Vagina (tissue), 2 donors: ENCODE data around the gene TNFRSF8.

Source experiments
- CTCF ChIP-seq, 3 experiments: fragments of 450-650 bp in 2 of 3; fragments of 200-600 bp in 1 of 3; sonication (generic) in 1 of 3; IDR thresholded peaks; one replicate each; pipeline ENCODE4 v1.5.1; 2017 to 2019; ENCODE audit warnings: antibody characterized with exemption in 3 of 3, mild to moderate bottlenecking in 2 of 3, moderate library complexity in 2 of 3
- POLR2A ChIP-seq, 2 donors: fragments of 450-650 bp; IDR thresholded peaks; one replicate each; pipeline ENCODE4 v1.6.1; 2017; ENCODE audit warnings: antibody characterized with exemption in 2 of 2, mild to moderate bottlenecking in 2 of 2, moderate library complexity in 2 of 2
- POLR2AphosphoS5 ChIP-seq, 2 donors: sonication (generic); formaldehyde crosslinking; IDR thresholded peaks; one replicate each; pipeline ENCODE4 v1.9.0; 2017; ENCODE audit warnings: antibody characterized with exemption in 2 of 2, mild to moderate bottlenecking in 2 of 2, low read depth in 1 of 2; ENCODE audit not compliant: insufficient read depth in 1 of 2

DNA sequence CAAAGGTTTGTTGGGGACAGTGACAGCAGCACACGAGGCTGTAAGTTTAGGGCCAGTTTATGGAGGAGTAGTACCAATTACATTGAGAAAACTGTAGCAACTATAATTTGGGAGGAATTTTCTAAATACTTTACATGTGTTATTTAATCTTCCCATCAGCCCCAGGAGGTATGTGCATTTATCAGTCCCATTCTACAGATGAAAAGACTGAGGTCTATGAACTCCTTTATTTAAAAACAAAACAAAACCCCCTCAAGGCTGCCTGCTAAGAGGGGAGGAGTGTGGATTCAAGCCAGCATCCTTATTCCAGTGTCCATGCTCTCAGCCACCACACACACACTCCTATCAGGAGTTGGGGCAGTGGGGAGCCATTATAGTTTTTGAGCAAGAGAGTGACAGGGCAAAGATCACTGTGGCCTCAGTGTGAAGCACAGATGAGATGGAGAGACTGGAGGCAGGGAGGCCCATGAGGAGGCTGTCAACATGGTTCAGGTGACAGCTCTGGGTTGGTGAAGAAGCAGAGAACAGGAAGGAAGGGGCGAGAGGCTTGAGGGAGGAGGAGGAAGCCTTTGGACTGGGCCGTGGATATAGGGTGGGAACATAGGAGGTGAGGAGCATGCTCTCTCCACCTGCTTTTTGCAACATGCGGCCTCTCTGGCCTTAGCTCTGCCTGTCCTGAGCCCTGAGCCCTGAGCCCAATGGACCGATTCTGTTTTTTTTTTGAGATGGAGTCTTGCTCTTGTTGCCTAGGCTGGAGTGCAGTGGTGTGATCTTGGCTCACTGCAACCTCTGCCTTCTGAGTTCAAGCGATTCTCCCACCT lies 113.4 kb downstream of the TNFRSF8 start:
- TF ChIP-seq CTCF (IDR thresholded peaks at IDR 0.05) (no peak), POLR2A (IDR thresholded peaks at IDR 0.05) (no peak), POLR2AphosphoS5 (IDR thresholded peaks at IDR 0.05; ENCODE audit: insufficient read depth in 1 of 2, low read depth in 1 of 2) (no peak)
